ENCODE data around the gene ST8SIA5.

- no peak for TF ChIP-seq PBX3 (IDR thresholded peaks at IDR 0.05)
- no peak for TF ChIP-seq TAF1 (IDR thresholded peaks at IDR 0.05; ENCODE audit: borderline replicate concordance, low read depth, low read length)
- TF ChIP-seq POLR2AphosphoS5 (IDR thresholded peaks at IDR 0.05; ENCODE audit: low read depth, low read length): no peak
- TF ChIP-seq CTCF (IDR thresholded peaks at IDR 0.05): no peak
- TF ChIP-seq MAX (IDR thresholded peaks at IDR 0.05; ENCODE audit: low read depth): no peak
Measured at GRCh38 chr18:46693996-46694395, 62.9 kb downstream of the ST8SIA5 start.

Measured in SK-N-SH (cell line).